KMS-11 (cell line): ENCODE data around the gene TOR1AIP2.

ENCODE experiments used
- H2AFZ ChIP-seq: fragments of 200-600 bp; sonication (generic); 2 replicates; pipeline ENCODE4 v1.6.1; 2016; ENCODE audit warnings: antibody characterized with exemption, mixed run types, low read depth
- H3K27ac ChIP-seq: fragments of 200-600 bp; sonication (generic); 2 replicates; pipeline ENCODE4 v1.6.1; 2016; ENCODE audit warnings: mild to moderate bottlenecking, mixed run types
- H3K27me3 ChIP-seq: fragments of 200-600 bp; sonication (generic); 2 replicates; pipeline ENCODE4 v1.6.1; 2017; ENCODE audit warnings: mild to moderate bottlenecking, low read depth, mixed run types, moderate library complexity; ENCODE audit not compliant: insufficient read depth
- H3K36me3 ChIP-seq: fragments of 200-600 bp; sonication (generic); 2 replicates; pipeline ENCODE4 v1.6.1; 2017; ENCODE audit warnings: mild to moderate bottlenecking, mixed run types; ENCODE audit not compliant: insufficient read depth
- H3K4me1 ChIP-seq: fragments of 200-600 bp; sonication (generic); 2 replicates; pipeline ENCODE4 v1.6.1; 2016; ENCODE audit warnings: mild to moderate bottlenecking, low read depth, mixed run types; ENCODE audit not compliant: poor library complexity, severe bottlenecking
- H3K4me2 ChIP-seq: fragments of 200-600 bp; sonication (generic); 2 replicates; pipeline ENCODE4 v1.7.0; 2016; ENCODE audit warnings: mild to moderate bottlenecking, mixed run types
- H3K4me3 ChIP-seq: fragments of 200-600 bp; sonication (generic); IDR thresholded peaks from 2 replicates; pipeline ENCODE4 v1.6.1; 2017; ENCODE audit warnings: low read depth, low read length, mixed read lengths; ENCODE audit not compliant: insufficient read depth
- H3K79me2 ChIP-seq: fragments of 200-600 bp; sonication (generic); 2 replicates; pipeline ENCODE4 v1.6.1; 2016; ENCODE audit warnings: low read depth, mixed run types; ENCODE audit not compliant: insufficient read depth
- H3K9ac ChIP-seq: fragments of 200-600 bp; sonication (generic); 2 replicates; pipeline ENCODE4 v1.6.1; 2016; ENCODE audit warnings: mild to moderate bottlenecking, mixed run types
- H4K20me1 ChIP-seq: fragments of 200-600 bp; sonication (generic); 2 replicates; pipeline ENCODE4 v1.6.1; 2016; ENCODE audit warnings: mild to moderate bottlenecking, mixed run types; ENCODE audit not compliant: insufficient read depth
- CTCF ChIP-seq: fragments of 200-600 bp; sonication (generic); conservative IDR thresholded peaks from 2 replicates; pipeline ENCODE4 v1.6.1; 2017; ENCODE audit warnings: low read depth, mild to moderate bottlenecking, antibody characterized with exemption, low read length, moderate library complexity, mixed read lengths

Gene TOR1AIP2

GRCh38 chr1:179820226-179820970, 57.2 kb downstream of the TOR1AIP2 start:
- Histone ChIP-seq H2AFZ (no peak overlapping the region), H3K9ac (no peak overlapping the region), H4K20me1 (no peaks in the 10 kb centered on the region), H3K79me2 (no peaks in the 10 kb centered on the region), H3K4me2 (no peak overlapping the region), H3K4me3 (no peak overlapping the region), H3K36me3 (no peaks in the 10 kb centered on the region), H3K27ac (no peak overlapping the region), H3K27me3 (no peaks in the 10 kb centered on the region), H3K4me1 (peaks cover 45% of the 10 kb centered on the region)
- TF ChIP-seq CTCF, result no peak

GRCh38 chr1:179818743-179819173, 58.8 kb downstream of the TOR1AIP2 start:
- Histone ChIP-seq H3K4me3 (no peak overlapping the region), H3K4me2 (no peak overlapping the region), H2AFZ (no peak overlapping the region), H3K9ac (no peak overlapping the region), H4K20me1 (no peaks in the 10 kb centered on the region), H3K27me3 (no peaks in the 10 kb centered on the region), H3K4me1 (peaks cover 44% of the 10 kb centered on the region), H3K36me3 (no peaks in the 10 kb centered on the region), H3K79me2 (no peaks in the 10 kb centered on the region), H3K27ac (no peak overlapping the region)
- no peak for TF ChIP-seq CTCF

- H3K27me3 ChIP-seq, result no peaks in the 10 kb centered on the region
- no peak overlapping the region for H3K4me2 ChIP-seq
- H3K9ac ChIP-seq, result no peak overlapping the region
- H3K4me3 ChIP-seq, result no peak overlapping the region
- no peaks in the 10 kb centered on the region for H3K79me2 ChIP-seq
- H3K27ac ChIP-seq, result no peak overlapping the region
- H4K20me1 ChIP-seq, result no peaks in the 10 kb centered on the region
- H2AFZ ChIP-seq, result no peak overlapping the region
- no peak for TF ChIP-seq CTCF
- no peaks in the 10 kb centered on the region for H3K36me3 ChIP-seq
- peaks cover 39% of the 10 kb centered on the region for H3K4me1 ChIP-seq
These were observed 59.3 kb downstream of the TOR1AIP2 start for GRCh38 chr1:179818260-179818659.

- H3K27ac ChIP-seq, result no peak overlapping the region
- H3K79me2 ChIP-seq, result no peaks in the 10 kb centered on the region
- TF ChIP-seq CTCF, result no peak
- H3K36me3 ChIP-seq, result no peaks in the 10 kb centered on the region
- peaks cover 34% of the 10 kb centered on the region for H3K4me1 ChIP-seq
- no peak overlapping the region for H3K9ac ChIP-seq
- no peak overlapping the region for H3K4me2 ChIP-seq
- no peaks in the 10 kb centered on the region for H3K27me3 ChIP-seq
- no peaks in the 10 kb centered on the region for H4K20me1 ChIP-seq
- no peak overlapping the region for H3K4me3 ChIP-seq
- no peak overlapping the region for H2AFZ ChIP-seq
These were observed 59.8 kb downstream of the TOR1AIP2 start for GRCh38 chr1:179817789-179818188.
